ENCODE measurements around the gene HLA-DQA1. TPM values are rescaled to one million over a fixed set of nuclear protein-coding genes. Genes with fewer than 3 reads are reported as not detected.
"Not testable (repeated sequence)": the region's sequence is repeated elsewhere in the genome, so short reads cannot be mapped to it uniquely, and the experiment has no call there.

HLA-DQA1 gene
- total RNA-seq, 1 donor from 2014 or later, result 5.4 TPM

DNA sequence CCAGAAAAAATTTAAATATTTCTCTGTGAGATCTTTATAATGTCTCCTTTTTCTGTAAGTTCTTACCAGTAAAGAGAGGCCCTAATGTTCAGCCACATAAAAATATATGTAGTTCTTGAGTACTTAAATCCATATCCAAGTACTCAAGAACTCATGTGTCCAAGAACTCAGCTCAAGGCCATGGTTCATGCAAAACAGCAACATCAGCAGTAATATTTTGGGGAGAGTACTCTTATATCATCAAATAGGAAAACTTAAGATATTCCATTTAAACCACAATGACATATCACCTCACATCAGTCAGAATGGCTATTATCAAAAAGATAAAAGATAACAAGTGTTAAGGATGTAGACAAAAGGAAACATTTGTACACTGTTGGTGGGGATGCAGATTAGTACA is 32.7 kb downstream of the HLA-DQA1 start:
- DNase-seq, result no peak
- no peak overlapping the region for H3K4me3 ChIP-seq
- TF ChIP-seq, protein P1, sequence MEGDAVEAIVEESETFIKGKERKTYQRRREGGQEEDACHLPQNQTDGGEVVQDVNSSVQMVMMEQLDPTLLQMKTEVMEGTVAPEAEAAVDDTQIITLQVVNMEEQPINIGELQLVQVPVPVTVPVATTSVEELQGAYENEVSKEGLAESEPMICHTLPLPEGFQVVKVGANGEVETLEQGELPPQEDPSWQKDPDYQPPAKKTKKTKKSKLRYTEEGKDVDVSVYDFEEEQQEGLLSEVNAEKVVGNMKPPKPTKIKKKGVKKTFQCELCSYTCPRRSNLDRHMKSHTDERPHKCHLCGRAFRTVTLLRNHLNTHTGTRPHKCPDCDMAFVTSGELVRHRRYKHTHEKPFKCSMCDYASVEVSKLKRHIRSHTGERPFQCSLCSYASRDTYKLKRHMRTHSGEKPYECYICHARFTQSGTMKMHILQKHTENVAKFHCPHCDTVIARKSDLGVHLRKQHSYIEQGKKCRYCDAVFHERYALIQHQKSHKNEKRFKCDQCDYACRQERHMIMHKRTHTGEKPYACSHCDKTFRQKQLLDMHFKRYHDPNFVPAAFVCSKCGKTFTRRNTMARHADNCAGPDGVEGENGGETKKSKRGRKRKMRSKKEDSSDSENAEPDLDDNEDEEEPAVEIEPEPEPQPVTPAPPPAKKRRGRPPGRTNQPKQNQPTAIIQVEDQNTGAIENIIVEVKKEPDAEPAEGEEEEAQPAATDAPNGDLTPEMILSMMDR (IDR thresholded peaks at IDR 0.05; ENCODE audit: borderline replicate concordance), result no peak
- H3K9me3 ChIP-seq (replicated peaks), result no peaks in the 10 kb centered on the region
- no peaks in the 10 kb centered on the region for H3K4me1 ChIP-seq
- intact Hi-C loops (cut with micrococcal nuclease), result no loop called here
- no peaks in the 10 kb centered on the region for H3K27me3 ChIP-seq (ENCODE audit: low read depth)
- H3K36me3 ChIP-seq, result no peaks in the 10 kb centered on the region
- H3K27ac ChIP-seq (replicated peaks), result no peak overlapping the region

DNA sequence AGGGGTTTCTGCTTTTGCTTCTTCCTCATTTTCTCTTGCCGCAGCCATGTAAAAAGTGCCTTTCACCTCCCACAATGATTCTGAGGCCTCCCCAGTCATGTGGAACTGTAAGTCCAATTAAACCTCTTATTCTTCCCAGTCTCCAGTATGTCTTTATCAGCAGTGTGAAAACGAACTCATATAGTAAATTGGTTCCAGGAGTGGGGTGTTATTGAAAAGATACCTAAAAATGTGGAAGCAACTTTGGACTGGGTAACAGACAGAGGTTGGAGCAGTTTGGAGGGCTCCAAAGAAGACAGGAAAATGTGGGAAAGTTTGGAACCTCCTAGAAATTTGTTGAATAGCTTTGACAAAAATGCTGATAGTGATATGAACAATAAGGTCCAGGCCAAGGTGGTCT is 34.7 kb downstream of the HLA-DQA1 start:
- H3K4me3 ChIP-seq; H3K4me1 ChIP-seq; H3K27ac ChIP-seq (replicated peaks); H3K36me3 ChIP-seq; H3K27me3 ChIP-seq (ENCODE audit: low read depth); intact Hi-C loops (cut with micrococcal nuclease); H3K9me3 ChIP-seq (replicated peaks); DNase-seq: not testable (repeated sequence)

DNA sequence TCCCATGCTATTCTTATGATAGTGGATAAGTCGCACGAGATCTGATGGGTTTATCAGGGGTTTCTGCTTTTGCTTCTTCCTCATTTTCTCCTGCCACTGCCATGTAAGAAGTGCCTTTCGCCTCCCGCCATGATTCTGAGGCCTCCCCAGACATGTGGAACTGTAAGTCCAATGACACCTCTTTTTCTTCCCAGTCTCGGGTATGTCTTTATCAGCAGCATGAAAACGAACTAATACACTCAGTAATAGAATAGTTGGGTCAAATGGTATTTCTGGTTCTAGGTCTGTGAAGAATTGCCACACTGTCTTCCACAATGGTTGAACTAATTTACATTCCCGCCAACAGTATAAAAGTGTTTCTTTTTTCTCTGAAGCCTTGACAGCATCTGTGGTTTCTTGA is 36.9 kb downstream of the HLA-DQA1 start:
- intact Hi-C loops (cut with micrococcal nuclease); H3K9me3 ChIP-seq (replicated peaks); DNase-seq; H3K27ac ChIP-seq (replicated peaks); H3K4me3 ChIP-seq; H3K27me3 ChIP-seq (ENCODE audit: low read depth); H3K4me1 ChIP-seq; H3K36me3 ChIP-seq: not testable (repeated sequence)

DNA sequence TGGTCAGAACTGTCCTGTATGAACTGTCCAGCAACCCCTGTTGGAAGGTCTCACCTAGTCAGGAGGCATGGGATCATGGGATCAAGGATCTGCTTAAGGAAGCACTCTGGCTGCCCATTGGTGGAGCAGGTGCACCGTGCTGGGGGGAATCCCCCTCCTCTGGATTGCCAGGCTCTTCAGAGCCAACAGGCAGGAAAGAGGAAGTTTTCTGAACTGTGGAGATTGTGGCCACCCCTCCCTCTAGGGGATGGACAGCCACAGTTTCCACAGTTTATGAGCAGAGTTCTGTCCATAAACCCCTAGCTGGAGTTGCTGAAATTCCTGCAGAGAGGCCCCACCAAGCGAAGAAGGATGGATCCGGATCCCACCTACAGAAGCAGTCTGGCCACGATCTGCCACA is 42.3 kb downstream of the HLA-DQA1 start:
- peaks cover 11% of the 10 kb centered on the region for H3K27me3 ChIP-seq (ENCODE audit: low read depth)
- TF ChIP-seq, protein P1 (IDR thresholded peaks at IDR 0.05; ENCODE audit: borderline replicate concordance), result no peak
- H3K9me3 ChIP-seq (replicated peaks), result no peaks in the 10 kb centered on the region
- no peak for DNase-seq
- no peaks in the 10 kb centered on the region for H3K36me3 ChIP-seq
- H3K27ac ChIP-seq (replicated peaks), result no peak overlapping the region
- H3K4me1 ChIP-seq, result no peaks in the 10 kb centered on the region
- no peak overlapping the region for H3K4me3 ChIP-seq
- intact Hi-C loops (cut with micrococcal nuclease), result no loop called here

DNA sequence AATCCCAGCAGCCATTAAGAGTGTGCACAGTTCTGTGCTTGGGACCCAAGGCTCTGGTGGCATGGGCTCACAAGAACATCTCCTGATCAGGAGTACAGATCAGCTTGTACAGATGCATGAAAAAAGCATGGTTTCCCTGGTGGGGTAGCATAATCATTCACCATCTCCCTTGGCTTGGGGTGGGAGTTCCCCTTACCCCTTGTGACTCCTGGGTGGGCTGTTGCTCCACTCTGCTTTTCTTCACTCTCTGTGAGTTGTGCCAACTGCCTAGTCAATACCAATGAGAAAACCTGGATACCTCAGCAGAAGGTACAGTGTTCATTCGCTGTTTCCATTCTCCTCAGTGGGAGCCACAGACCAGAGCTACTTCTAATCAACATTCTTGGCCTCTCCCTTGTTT is 42.8 kb downstream of the HLA-DQA1 start:
- Histone ChIP-seq H3K4me3 (no peak overlapping the region), H3K9me3 (replicated peaks) (no peaks in the 10 kb centered on the region), H3K27ac (replicated peaks) (no peak overlapping the region), H3K27me3 (ENCODE audit: low read depth) (peaks cover 15% of the 10 kb centered on the region), H3K4me1 (no peaks in the 10 kb centered on the region), H3K36me3 (no peaks in the 10 kb centered on the region)
- TF ChIP-seq, protein P1 (IDR thresholded peaks at IDR 0.05; ENCODE audit: borderline replicate concordance), result no peak
- intact Hi-C loops (cut with micrococcal nuclease), result no loop called here
- DNase-seq, result no peak

DNA sequence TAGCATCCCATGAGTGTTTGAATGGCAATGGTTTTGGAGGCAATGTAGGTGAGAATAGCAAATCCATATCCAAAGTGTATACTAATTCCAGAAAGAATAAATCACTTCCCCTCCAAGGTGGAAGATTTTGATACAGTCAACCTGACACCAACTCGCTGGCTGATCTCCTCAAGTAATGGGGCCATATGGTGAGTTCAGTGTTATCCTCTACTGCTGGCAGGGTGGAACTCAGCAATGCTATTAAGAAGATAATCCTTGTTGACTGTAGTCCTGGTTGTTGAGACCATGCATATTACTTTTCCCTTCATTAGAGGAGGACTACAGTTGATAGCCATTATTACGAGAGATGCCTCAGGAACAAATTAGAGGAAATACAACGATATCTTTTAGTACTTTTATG is 47.0 kb downstream of the HLA-DQA1 start:
- TF ChIP-seq, protein P1 (IDR thresholded peaks at IDR 0.05; ENCODE audit: borderline replicate concordance), result no peak
- no peak overlapping the region for H3K4me3 ChIP-seq
- H3K27me3 ChIP-seq (ENCODE audit: low read depth), result peaks cover 25% of the 10 kb centered on the region
- DNase-seq, result no peak
- no peaks in the 10 kb centered on the region for H3K4me1 ChIP-seq
- intact Hi-C loops (cut with micrococcal nuclease), result no loop called here
- no peak overlapping the region for H3K27ac ChIP-seq (replicated peaks)
- H3K36me3 ChIP-seq, result no peaks in the 10 kb centered on the region
- no peaks in the 10 kb centered on the region for H3K9me3 ChIP-seq (replicated peaks)

DNA sequence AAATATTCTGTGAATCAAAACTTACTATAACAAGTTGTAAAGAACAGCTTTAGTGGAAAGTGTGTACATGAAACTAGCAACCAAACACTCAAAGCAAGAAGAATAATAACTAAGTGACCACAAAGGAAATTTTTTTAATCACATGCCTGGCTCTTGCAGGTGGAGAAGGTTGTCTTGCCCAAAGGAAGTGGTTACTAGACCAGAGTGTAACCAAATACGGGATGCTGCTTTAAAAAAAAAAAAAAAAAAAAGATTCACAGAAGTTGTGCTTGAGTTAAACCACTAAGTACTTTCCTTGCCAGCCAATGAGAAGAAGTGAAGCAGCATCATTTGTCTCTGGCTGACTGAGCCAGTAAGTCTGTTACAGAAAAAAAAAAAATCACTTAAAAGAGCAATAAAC is 48.4 kb downstream of the HLA-DQA1 start:
- DNase-seq, result no peak
- TF ChIP-seq, protein P1 (IDR thresholded peaks at IDR 0.05; ENCODE audit: borderline replicate concordance), result no peak
- no peak overlapping the region for H3K27ac ChIP-seq (replicated peaks)
- H3K4me1 ChIP-seq, result no peaks in the 10 kb centered on the region
- intact Hi-C loops (cut with micrococcal nuclease), result no loop called here
- no peak overlapping the region for H3K4me3 ChIP-seq
- no peaks in the 10 kb centered on the region for H3K9me3 ChIP-seq (replicated peaks)
- H3K36me3 ChIP-seq, result no peaks in the 10 kb centered on the region
- H3K27me3 ChIP-seq (ENCODE audit: low read depth), result peaks cover 25% of the 10 kb centered on the region
